Nephron (organoid): Measurements from ENCODE around the gene DDX23.

ENCODE experiments used
- H3K27ac Mint-ChIP-seq, 3 experiments: 2 replicates each; pipeline ENCODE4 v1.8.0; 2020; ENCODE audit warnings: mixed read lengths in 3 of 3, mild to moderate bottlenecking in 2 of 3, moderate library complexity in 1 of 3
- H3K27me3 Mint-ChIP-seq: 2 replicates; pipeline ENCODE4 v1.8.0; 2021; ENCODE audit warnings: low read depth, mild to moderate bottlenecking, moderate library complexity, mixed read lengths
- H3K36me3 Mint-ChIP-seq: 2 replicates; pipeline ENCODE4 v1.8.0; 2020; ENCODE audit warnings: low read depth, mixed read lengths
- H3K4me1 Mint-ChIP-seq: 2 replicates; pipeline ENCODE4 v1.8.0; 2020; ENCODE audit warnings: mixed read lengths
- H3K4me3 Mint-ChIP-seq, 3 experiments: 2 replicates each; pipeline ENCODE4 v1.8.0; 2020; ENCODE audit warnings: mild to moderate bottlenecking in 3 of 3, mixed read lengths in 3 of 3, moderate library complexity in 2 of 3
- H3K9me3 Mint-ChIP-seq: 2 replicates; pipeline ENCODE4 v1.8.0; 2020; ENCODE audit warnings: mixed read lengths
- CTCF ChIP-seq, 3 experiments: fragments of 200-600 bp; sonication (generic); IDR thresholded peaks; one replicate each; pipeline ENCODE4 v1.5.0; 2021; ENCODE audit warnings: antibody characterized with exemption in 3 of 3; ENCODE audit not compliant: unreplicated experiment in 3 of 3

DDX23 gene

GRCh38 chr12:48796976-48797375 is 55.0 kb downstream of the DDX23 start:
- no peak overlapping the region for H3K27ac Mint-ChIP-seq

GRCh38 chr12:48795550-48796455 is 56.2 kb downstream of the DDX23 start:
- Mint-ChIP-seq H3K27me3 (peaks cover 3% of the 10 kb centered on the region), H3K4me1 (peaks cover 11% of the 10 kb centered on the region), H3K4me3 (peak overlapping the region in 1 of 3 experiments; percentile 9), H3K36me3 (no peaks in the 10 kb centered on the region), H3K27ac (peak overlapping the region in 2 of 3 experiments; percentile 9 to 71), H3K9me3 (no peaks in the 10 kb centered on the region)
- peak; percentile 90 to 95 (median 93) for TF ChIP-seq CTCF (IDR thresholded peaks at IDR 0.05; ENCODE audit: unreplicated experiment in 3 of 3)

More at GRCh38 chr12:48796976-48797375, 55.0 kb downstream of the DDX23 start:
- H3K27me3 Mint-ChIP-seq, result peaks cover 3% of the 10 kb centered on the region
- no peak for TF ChIP-seq CTCF (IDR thresholded peaks at IDR 0.05; ENCODE audit: unreplicated experiment in 3 of 3)
- H3K36me3 Mint-ChIP-seq, result no peaks in the 10 kb centered on the region
- H3K4me1 Mint-ChIP-seq, result peaks cover 11% of the 10 kb centered on the region
- H3K4me3 Mint-ChIP-seq, result no peak overlapping the region
- H3K9me3 Mint-ChIP-seq, result no peaks in the 10 kb centered on the region

- H3K27me3 Mint-ChIP-seq, result peaks cover 3% of the 10 kb centered on the region
- no peaks in the 10 kb centered on the region for H3K36me3 Mint-ChIP-seq
- peak overlapping the region in 2 of 3 experiments; percentile 20 to 88 for H3K27ac Mint-ChIP-seq
- H3K4me3 Mint-ChIP-seq, result no peak overlapping the region
- peaks cover 19% of the 10 kb centered on the region for H3K4me1 Mint-ChIP-seq
- TF ChIP-seq CTCF (IDR thresholded peaks at IDR 0.05; ENCODE audit: unreplicated experiment in 3 of 3), result no peak
- no peaks in the 10 kb centered on the region for H3K9me3 Mint-ChIP-seq
Observed at GRCh38 chr12:48794870-48795269, 57.1 kb downstream of the DDX23 start.

GRCh38 chr12:48793696-48794095 is 58.3 kb downstream of the DDX23 start:
- Mint-ChIP-seq H3K9me3 (no peaks in the 10 kb centered on the region), H3K4me3 (peak overlapping the region in 1 of 3 experiments; percentile 34), H3K27ac (peak overlapping the region in 2 of 3 experiments; percentile 20 to 48), H3K36me3 (no peaks in the 10 kb centered on the region), H3K4me1 (peaks cover 21% of the 10 kb centered on the region), H3K27me3 (peaks cover 3% of the 10 kb centered on the region)
- TF ChIP-seq CTCF (IDR thresholded peaks at IDR 0.05; ENCODE audit: unreplicated experiment in 3 of 3), result no peak

GRCh38 chr12:48789858-48790326 is 62.1 kb downstream of the DDX23 start:
- Mint-ChIP-seq H3K27me3 (peaks cover 3% of the 10 kb centered on the region), H3K9me3 (no peaks in the 10 kb centered on the region), H3K4me3 (peak overlapping the region; percentile 88 to 95 (median 94)), H3K27ac (peak overlapping the region; percentile 77 to 93 (median 92)), H3K36me3 (peaks cover 3% of the 10 kb centered on the region), H3K4me1 (peaks cover 36% of the 10 kb centered on the region)
- TF ChIP-seq CTCF (IDR thresholded peaks at IDR 0.05; ENCODE audit: unreplicated experiment in 3 of 3), result no peak
